LNCAP (cell line): ENCODE results near the gene DLGAP4.

Experiments
- TF ChIP-seq, protein P1 (sequence below): fragments of 450-650 bp; IDR thresholded peaks from 2 replicates; pipeline ENCODE4 v1.5.1; 2017; ENCODE audit warnings: mild to moderate bottlenecking

The DLGAP4 gene

DNA sequence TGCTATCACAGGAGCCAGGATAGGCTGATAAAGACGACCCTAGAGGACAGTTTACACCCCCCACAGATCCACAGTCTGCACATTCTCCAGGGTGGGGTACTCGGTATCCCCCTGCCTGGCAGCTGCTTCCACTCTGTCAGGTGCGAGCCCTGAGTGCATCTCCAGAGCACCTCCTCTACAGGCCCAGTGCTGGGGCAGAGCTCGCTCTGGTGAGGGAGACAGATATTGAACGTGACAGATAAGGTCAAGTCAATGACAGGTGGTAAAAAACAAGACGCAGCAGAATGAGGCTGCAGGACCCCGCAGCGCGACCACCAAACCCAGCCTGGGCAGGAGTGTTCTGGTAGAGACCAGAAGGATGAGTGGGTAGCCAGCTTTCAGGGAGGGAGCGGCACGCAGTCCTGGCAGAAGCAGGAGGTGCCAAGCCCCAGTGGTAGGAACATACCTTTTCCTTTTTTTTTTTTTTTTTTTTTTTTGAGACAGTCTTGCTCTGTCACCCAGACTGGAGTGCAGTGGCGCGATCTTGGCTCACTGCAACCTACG is 222.8 kb downstream of the DLGAP4 start:
- TF ChIP-seq, protein P1, sequence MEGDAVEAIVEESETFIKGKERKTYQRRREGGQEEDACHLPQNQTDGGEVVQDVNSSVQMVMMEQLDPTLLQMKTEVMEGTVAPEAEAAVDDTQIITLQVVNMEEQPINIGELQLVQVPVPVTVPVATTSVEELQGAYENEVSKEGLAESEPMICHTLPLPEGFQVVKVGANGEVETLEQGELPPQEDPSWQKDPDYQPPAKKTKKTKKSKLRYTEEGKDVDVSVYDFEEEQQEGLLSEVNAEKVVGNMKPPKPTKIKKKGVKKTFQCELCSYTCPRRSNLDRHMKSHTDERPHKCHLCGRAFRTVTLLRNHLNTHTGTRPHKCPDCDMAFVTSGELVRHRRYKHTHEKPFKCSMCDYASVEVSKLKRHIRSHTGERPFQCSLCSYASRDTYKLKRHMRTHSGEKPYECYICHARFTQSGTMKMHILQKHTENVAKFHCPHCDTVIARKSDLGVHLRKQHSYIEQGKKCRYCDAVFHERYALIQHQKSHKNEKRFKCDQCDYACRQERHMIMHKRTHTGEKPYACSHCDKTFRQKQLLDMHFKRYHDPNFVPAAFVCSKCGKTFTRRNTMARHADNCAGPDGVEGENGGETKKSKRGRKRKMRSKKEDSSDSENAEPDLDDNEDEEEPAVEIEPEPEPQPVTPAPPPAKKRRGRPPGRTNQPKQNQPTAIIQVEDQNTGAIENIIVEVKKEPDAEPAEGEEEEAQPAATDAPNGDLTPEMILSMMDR: no peak

DNA sequence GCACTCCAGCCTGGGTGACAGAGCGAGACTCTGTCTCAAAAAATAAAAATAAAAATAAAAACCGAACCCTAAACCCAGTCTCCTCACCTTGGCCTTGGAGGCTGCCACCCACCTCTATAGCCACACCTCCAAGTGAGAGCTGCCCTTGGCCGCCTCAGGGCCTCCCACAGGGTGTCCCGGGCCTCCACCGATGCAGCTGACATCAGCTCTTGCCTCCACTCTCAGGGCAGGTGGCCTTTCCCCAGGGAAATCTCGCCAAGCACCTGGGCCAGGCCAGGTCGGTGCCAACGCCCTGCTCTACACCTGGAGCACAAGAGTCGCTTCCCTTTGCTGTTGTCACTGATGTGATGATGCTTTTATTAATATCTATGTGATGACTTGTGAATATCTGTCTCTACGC is 226.2 kb downstream of the DLGAP4 start:
- TF ChIP-seq, protein P1: no peak

GRCh38 chr20:36532822-36533221 is 226.7 kb downstream of the DLGAP4 start:
- TF ChIP-seq, protein P1: no peak

DNA sequence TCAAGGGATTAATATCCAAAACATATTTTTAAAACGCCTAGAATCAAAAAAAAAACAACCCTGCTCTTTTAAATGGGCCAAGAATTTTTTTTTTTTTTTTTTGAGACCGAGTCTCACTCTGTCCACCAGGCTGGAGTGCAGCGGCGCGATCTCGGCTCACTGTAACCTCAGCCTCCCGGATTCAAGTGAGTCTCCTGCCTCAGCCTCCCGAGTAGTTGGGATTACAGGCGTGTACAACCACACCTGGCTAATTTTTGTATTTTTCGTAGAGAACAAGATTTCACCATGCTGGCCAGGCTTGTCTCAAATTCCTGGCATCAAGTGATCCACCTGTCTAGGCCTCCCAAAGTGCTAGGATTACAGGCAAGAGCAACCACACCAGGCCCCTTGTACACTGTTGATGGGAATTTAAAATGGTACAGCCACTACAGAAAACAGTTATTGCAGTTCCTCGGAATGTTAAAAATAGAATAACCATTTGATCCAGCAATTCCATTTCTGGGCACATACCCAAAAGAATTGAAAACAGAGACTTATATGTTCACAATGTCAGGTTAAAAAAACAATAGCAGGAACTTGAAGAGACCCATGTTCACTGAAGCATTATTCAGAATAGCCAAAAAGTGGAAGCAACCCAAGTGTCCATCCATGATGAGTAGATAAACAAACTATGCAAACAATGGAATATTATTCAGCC is 232.0 kb downstream of the DLGAP4 start:
- TF ChIP-seq, protein P1: no peak

GRCh38 chr20:36540551-36541211 is 234.5 kb downstream of the DLGAP4 start:
- TF ChIP-seq, protein P1: no peak

GRCh38 chr20:36541227-36541767 is 235.2 kb downstream of the DLGAP4 start, which contains the start of gene MYL9:
MYL9 (plus strand) TSS chr20:36541519; CDS start chr20:36544885, 3,366 bp downstream.
- TF ChIP-seq, protein P1: no peak

DNA sequence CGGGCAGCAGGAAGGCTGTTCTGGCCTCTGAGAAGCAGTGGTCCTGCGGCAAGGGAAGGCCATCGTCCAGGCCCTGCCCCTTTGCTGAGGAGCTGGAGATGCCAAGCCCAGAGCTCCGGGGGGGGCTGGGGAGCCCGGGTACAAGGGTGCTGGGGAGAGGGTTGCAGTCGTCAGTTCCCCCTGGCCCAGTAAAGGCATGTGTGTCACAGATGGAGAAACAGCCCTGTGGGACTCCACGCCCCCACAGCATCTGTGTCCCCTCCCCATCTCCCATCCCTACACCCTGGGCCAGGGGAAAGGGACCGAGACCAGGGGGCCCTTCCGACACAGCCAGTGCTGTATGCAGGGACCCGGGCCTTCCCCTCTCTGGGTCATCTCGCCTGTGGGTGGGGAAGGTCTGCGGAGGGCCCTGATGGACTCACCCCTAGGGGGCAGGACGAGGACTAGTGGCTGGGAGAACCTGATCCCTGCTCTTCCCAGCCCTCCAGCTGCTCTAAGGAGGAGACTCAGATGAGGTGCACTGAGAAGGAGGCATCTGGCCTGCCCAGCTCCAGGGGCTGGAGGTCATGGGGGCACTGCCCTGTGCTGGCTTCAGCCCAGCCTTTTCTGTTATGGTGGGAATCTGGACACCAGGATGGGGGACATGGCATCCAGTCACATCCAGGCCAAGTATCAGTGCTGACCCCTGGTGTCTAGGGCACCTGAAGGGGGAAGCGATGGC is 235.8 kb downstream of the DLGAP4 start:
- TF ChIP-seq, protein P1: peak; percentile 20; the same call in 1 of the 2 replicates
